Esophagus mucosa (tissue), 1 donor: ENCODE results near the gene TSPYL6. TPM values are rescaled to one million over a fixed set of nuclear protein-coding genes. Genes with fewer than 3 reads are reported as not detected.
"Not testable (repeated sequence)": the region's sequence is repeated elsewhere in the genome, so short reads cannot be mapped to it uniquely, and the experiment has no call there.

ENCODE experiments used
- ATAC-seq: fragments of 200-7000 bp; cut with Tn5 transposase; one replicate; pipeline ENCODE4 v1.9.1; 2020
- total RNA-seq: library from RNA; stranded (reverse); gene quantifications from one replicate; pipeline ENCODE4 v1.2.4, GENCODE V29; 2023
- donor health status: DM: yes; HTN: yes; CAD: no.

Gene TSPYL6
- not detected for total RNA-seq

DNA sequence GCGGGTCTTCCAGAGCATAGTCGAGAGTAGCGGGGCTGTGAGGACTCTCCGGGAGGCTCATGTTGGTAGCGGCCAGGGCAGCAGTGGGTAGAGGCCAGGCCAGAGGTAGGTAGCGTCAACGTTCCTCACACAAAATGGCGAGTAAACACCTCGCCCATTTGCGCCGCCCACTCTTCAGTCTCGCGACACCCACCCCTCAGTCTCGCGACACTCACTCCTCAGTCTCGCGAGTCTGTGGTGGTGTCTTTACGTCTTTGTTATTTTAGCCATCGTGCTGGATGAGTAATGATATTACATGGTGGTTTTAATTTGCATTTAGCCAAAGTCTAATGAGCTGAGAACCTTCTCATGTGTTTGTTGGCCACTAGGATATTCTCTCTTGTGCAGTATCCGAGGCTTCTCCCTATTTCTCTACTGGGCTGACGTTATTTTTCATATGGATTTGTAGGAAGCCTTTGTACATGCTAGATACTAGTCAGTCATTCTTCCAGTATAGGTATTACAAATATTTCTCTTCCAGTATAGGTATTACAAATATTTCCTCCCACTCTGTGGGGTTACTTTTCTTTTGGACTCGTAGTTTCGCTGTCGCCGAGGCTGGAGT lies at the start of gene TSPYL6:
TSS of gene TSPYL6 (minus strand) at position 139 of the 604 bp plus-strand sequence. CDS start at position 61, 78 bp downstream.
- ATAC-seq, result no peak

DNA sequence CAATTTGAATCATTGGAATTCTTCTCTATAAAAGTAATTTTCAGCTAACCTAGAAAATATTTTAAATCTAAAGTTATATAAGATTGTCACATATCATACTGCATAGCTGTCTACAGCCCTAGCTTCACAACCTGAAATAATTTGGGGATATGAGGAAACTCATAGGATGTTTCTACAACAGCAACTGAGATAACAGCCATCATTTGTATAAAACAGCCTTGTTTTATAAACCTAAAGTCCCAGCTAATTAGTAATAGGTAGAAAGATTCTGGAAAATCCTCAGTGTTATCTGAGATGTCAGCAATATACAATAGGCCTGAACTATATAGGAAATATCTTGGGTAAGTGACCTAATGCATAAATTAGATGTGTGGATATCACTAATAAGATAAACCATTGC lies 47.6 kb upstream of the TSPYL6 start:
- no peak for ATAC-seq

DNA sequence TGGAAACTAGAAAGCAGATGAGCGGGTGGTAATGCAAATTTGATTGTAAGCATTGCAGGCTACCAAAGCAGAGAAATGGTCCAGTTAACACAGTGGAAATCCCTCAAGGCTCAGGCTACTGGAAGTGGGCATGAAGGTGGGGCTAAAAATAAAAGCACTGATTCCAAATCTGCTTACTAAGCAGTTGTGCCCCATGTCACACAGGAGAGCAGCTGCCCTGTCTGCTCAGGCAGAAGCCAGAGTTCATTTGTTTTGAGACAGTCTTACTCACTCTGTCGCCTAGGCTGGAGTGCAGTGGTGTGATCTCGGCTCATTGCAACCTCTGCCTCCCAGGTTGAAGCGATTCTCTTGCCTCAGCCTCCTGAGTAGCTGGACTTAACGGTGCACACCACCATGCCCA lies 42.5 kb upstream of the TSPYL6 start:
- ATAC-seq, result no peak

DNA sequence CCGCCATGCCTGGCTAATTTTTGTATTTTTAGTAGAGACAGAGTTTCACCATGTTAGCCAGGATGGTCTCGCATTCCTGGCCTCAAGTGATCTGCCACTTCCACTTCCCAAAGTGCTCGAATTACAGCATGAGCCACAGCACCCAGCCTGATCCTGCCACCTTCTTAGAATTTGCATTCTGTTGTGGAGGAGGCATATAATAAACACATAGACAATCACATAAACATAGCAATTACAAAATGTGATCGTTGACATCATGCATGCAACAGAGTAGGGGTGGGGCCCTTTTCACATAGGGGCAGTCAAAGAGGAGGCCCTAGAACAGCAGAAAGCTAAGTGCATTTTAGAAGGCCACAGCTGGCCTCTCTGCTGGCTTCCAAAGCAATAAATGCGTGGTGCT lies 39.9 kb upstream of the TSPYL6 start:
- ATAC-seq, result no peak

DNA sequence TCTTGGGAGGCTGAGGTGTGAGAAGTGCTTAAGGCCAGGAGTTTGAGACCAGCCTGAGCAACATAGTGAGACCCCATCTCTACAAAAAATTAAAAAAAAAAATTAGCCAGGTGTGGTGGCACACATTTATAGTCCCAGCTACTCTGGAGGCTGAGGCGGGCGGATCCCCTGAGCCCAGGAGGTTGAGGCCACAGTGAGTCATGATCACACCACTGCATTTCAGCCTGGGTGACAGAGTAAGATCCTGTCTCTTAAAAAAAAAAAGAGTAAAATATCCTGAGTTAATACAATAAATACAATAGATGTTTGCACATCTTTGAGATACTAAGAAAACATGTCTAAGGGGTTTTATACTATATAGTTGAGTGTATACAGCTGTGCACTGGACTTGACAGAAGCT lies 38.6 kb upstream of the TSPYL6 start:
- not testable (repeated sequence) for ATAC-seq

DNA sequence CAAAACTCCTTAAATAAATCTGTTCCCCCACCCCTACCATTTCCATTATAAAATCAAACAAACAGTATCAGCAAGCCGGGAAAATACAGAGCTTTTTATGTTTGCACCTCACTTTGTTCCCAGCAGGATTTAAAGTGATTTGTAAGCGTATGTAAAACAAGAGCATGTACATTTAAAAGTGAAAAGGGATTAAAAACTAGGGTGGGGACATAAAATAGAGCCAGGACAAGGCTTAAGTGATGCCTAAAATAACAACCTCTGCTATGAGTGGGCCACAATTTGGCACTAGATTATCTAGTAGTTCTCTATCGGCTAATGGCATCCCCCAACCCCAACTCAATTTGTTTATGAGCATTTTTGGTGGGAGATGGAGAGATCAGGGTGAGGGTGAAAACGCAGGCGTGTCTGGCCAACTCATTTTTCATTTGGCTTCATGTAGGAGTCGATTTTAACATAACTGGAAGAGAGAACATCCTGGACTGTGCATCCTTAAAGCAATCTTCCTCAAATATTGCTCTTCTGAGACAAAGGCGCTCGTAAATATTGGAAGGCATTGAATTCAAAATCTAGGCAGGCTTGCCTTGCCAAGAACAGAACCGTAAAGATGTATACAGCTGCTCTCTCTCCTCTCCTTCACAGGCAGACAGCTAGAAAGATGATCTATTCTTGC lies 34.5 kb upstream of the TSPYL6 start:
- ATAC-seq, result no peak

DNA sequence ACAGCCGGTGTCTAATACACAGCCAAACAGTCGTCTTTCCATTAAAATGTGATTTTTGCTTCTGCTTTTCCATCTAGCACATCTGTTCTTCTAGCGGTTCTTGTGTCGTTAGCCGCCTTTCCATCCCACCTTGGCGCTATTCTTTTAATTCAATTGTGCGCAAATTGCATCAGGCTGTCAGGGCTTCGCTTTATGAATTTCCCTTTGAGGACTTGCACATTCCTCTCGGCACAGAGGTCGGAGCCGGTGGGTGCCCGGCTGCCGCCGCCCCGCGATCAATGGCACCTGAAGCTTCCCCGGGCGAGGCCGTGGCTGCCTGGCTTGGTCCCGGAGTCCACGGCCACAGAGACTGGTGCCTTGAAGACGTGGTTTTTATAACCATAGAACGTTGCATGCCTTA lies 33.9 kb upstream of the TSPYL6 start:
- no peak for ATAC-seq

DNA sequence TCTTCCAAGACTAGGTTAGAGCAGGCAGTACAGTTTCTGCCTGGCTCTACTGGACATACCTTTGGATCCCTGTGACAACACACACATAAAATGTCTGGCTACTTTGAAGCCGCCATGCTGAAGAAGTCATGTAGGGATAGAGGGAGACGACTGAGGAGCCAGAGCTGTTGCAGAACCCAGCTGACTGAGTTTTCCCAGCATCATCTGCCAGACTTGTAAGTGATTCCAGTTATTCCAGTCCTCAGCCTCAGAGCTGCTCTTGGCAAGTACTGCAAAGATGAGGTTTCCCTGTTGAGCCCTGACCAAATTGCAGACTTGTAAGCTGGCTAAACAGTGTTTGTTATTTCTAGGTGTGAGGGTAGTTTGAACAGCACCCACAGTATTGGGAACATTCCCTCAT lies 31.5 kb upstream of the TSPYL6 start:
- ATAC-seq, result no peak

DNA sequence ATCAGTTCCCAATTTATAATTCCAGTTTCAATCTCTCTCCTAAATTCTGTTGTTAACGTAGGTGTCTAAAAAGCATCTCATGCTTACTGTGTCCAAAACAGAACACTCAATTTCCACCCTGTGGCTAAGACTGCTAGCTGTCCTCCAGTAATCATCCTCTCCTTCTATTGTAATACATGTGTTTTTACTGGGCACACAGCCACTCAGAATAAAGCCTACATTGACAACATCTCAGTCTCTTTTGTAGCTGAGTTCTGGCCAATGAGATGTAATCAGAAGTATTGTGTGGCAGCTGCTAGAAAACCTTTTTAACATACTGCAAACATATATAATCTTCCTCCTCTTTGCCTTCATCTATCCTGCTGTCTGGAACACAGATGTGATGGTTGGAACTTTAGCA lies 29.4 kb upstream of the TSPYL6 start:
- ATAC-seq, result no peak

DNA sequence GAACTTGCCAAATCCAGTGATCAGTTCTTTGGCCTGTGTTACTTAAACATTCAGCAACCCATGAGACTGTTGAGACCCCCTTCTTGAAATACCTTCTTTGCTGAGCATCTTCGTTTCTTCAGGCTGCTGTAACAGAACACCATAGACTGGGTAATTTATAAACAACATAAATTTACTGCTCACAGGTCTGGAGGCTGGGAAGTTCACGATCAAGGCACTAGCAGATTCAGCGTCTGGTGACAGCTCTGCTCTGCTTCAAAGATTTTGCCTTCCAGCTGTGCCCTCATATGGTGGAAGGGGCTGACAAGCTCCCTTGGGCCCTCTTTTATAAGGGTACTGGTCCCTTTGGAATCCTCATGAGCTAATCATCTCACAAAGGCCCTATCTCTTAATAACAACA lies 28.8 kb upstream of the TSPYL6 start:
- ATAC-seq, result no peak

DNA sequence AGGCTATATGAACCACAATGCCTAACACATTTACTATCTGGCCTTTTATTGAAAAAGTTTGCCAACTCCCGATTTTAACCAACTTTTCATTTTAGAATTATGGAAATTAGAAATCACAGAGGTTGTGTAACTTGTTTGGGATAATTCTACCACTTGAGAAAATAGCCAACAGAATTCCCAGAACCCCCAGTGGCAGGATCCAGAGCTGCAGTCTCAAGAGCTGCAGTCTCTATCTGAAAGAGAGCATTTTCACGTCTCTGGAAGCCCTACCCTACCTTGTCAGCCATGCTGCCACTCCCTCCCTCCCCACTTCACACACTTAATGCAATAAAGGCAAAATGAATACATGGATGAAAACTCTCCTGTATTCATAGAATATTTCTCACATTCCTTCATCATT lies 23.4 kb upstream of the TSPYL6 start:
- ATAC-seq, result no peak

DNA sequence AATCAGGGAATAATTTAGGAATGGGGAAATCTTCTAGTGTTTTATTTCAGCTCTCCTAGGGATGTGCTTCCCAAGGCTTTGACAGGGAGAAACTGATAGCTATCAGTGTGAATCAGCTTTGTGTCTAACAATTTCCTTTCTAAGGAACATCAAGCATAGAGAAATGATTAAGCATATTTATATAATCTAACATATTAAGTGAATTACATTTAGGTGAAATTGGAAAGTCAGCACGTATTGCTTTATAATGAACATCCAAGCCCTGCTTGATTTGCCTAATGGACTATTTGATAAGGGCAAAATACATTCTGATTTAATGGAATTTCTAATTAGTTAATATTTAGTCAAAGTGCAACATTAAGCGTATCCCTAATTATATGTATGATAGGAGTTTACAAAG lies 19.5 kb upstream of the TSPYL6 start:
- ATAC-seq, result no peak

DNA sequence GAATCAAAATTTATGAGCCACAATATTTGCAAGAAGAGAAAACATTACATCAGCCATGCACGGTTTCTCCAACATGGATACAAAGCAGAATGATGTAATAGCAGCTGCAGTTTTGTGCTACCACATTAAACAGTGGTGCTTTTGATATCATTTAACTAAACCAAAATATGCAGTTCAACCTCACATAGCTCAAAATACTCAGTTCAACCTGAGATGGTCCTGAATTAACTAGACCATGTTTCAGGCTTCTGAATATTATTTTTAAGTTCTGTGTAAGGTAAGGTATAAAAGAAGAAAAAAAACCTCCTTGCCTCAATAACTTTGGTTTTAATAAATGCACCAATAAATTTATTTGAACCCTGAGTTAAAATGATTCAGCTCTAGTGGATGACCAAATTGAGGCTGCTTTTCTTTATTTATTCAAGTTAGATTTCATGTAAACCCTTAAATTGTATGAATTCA lies 18.8 kb upstream of the TSPYL6 start:
- ATAC-seq, result no peak

DNA sequence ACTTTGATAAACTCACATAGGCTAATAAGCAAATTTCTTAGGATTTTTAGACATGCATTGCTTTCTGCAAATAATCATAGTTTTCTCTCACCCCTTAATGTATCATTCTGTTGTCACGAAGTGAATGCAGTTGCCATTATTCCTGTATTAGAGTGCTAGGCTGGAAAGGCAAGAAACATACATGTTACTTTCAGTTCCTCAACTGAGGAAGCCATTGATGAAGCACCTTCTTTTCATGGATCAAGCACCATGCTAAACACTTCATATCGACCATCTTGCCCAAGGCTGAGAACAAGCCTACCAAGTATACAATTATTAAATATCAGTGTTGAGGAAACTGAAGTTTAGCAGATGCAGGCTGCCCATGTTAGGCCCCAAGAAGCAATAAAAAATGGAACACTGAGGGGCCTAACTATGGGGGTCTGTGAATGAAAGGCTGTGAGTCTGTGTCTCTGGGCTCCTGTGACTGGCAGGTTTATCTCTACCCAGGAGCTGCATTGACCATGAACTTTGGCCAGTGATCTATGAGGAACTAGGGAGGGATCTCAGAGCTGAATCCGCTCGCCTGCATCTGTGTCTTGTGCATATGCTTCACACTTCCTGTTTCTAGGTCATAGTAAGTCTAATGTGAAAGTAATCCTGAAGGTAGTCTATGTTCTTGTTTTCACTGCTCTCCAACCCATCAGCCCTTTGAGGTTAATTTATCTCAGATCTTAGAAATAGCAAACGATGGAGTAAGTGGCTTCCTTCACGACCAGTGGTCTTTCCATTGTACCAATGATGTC lies 16.0 kb upstream of the TSPYL6 start:
- no peak for ATAC-seq

DNA sequence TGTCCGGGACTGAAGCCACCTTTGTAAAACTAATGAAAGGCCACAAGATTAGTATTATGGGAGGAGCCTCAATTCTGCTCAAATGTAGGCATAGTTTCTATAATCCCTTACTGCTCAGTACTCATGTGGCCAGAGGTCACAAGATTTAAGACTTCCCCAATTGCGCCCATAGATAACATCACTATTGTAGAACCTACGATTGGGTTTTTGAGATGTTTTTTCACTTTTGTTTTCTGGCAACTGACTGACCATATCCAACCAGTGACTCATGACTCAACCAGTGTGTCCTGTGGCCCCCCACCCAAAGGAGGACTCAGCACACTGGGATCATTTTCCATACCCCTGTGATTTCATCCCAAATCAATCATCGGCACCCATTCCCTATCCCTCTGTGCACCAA lies 15.2 kb upstream of the TSPYL6 start:
- ATAC-seq, result no peak

DNA sequence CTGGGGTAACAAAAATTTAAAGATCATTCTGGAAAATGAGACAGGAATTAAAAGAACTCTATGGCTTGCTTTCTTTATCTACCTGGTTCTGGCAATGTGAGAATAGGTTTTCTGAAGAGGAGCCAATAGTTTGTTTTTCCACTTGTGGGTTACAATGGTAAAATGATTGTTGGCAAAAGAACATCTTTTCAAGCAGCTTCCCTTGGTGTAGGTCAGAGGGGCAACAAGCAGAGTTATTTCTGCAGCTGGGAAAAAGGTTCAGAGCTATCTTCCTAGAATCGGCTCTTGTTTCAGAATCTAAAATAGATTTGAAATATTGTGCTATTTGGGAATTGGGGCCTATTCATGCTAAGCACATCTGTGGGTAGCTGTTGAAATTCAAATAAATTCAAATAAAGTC lies 11.5 kb upstream of the TSPYL6 start:
- ATAC-seq, result no peak

DNA sequence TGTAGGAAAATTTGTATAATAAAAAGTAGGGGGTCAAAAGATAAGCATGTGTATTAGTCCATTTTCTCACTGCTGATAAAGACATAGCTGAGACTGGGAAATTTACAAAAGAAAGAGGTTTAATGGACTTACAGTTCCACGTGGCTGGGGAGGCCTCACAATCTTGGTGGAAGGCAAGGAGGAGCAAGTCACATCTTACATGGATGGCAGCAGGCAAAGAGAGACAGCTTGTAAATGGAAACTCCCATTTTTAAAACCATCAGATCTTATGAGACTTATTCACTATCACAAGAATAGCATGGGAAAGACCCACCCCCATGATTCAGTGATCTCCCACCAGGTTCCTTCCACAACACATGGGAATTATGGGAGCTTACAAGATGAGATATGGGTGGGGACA lies 9.1 kb upstream of the TSPYL6 start:
- not testable (repeated sequence) for ATAC-seq

DNA sequence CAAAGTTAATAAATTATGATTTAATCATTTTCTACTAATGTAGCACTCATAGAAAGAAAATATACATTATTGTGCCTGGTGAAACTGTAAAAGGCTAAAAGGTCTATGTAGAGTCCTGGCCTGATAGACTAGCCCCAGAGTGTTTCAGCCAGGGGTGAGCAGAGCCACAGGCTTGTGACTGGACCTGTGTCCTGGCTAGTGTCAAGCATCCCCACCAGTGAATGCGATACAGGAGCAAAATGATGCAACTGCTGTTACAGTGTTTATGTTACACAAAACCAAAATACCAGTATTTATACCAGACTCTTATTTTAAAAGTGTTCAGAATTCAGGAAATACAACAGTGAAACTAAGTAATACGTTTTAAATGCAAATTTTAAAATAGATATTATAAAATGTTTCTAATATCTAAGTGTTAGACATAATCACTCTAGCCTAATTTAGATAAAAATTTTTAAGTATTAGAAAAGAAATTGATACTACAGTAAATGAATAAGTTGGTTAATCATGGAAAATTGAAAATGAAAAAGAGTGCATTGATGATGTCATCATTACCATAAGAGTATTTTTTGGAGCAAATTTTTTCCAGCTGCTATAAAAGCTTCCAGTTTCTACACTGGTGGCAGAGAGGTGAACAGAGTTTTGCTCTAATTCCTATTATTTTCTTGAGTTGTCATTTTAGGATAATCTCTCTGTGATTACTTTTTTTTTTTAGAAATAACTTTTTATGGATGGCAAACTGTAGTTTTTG lies 6.2 kb upstream of the TSPYL6 start:
- ATAC-seq, result no peak

DNA sequence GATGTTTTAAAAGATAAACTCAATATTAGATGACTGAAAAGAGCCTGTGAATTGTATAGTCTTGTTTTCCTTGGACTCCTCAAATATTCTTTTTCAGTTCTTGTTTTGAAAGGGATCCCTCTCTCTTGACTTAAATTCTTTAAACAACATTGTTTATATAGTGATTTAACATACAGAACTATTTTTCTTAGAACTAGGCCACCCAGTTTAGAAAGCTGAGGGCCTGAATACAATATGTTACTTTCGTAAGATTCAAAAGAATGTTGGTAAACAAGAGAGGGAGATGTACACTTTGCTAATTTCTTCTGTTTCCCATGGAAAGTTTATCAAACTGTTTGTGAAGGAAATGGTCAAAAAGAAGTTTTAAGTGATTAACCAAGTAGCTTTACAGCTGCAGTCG lies 5.5 kb upstream of the TSPYL6 start:
- ATAC-seq, result no peak

DNA sequence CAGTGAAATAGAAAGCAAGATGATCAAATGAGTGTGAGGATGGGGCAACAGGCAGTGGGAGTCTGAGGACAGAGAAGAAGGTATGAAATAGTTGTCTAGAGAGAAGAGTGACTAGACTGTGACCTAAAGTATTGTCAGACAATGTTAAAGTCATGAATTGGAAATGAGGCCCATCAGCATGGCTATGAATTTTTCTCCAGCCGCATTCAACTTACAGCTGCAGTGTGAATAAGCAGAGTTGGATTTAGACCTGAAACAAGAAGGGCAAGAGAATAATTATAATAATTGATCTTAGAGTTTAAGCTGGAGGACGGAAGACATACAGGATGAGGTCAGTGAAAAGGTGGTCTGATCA lies 4.2 kb upstream of the TSPYL6 start:
- ATAC-seq, result no peak

DNA sequence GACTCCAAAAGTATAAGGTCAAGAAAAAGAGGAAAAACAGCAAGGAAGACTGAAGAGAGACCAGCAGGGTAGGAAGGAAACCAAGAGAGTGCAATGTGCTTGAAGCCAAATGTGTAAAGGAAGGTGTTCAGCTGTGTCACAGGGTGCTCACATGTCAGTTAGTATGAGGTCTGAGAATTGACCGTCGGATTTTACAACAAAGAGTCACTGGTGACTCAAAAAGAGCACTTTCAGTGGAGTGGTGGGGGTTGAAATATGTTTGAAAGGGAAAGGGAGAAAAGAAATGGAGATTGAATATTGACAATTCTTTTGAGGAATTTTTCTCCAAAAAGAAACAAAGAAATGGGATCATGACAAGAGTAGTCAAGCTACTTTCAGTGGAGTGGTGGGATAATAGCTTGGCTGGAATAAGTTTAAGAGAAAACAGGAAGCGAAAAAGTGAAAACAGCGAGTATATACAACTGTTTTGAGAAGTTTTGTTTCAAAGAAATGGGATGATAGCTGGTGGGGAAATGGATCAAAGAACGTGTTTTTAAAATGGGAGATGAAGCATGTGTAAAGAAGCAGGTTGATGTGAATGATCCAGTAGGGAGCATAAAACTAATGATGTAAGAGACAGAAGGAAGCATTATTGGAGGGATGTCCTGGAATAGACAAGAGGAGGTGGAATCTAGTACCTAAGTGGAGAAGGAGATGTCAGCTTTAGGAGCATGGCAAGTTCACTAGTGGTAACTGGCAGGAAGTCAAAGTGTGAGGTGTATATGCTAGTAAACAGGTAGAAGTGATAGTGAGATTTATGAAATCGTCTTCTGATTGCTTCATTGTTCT lies 3.6 kb upstream of the TSPYL6 start:
- no peak for ATAC-seq

DNA sequence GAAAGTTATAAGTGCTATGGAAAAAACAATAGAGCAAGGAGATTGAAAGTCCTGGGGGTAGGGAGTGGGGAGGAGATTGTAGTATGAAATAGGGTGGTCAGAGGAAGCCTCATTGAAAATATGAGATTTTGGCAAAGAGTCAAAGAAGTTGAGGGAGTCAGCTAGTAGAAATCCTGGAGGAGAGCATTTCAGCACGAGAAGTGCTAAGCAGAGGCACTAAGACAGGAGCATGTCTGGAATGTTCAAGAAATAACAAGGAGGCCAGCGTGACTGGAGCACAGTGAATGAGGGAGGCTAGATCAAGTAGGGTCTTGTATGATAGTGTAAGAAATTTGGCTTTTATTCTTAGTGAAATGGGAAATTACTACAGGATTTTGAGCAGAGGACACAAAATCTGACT lies 2.1 kb upstream of the TSPYL6 start:
- no peak for ATAC-seq
